Iris pigment epithelial cell (primary cell): ENCODE measurements around the gene FAF1.

Experiments used
- DNase-seq: peaks from one replicate; pipeline ENCODE4 v3.0.0-alpha.2; 2011; ENCODE audit warnings: low read depth

Gene FAF1

GRCh38 chr1:50426702-50427085 is 533.4 kb downstream of the FAF1 start:
- DNase-seq, result no peak

DNA sequence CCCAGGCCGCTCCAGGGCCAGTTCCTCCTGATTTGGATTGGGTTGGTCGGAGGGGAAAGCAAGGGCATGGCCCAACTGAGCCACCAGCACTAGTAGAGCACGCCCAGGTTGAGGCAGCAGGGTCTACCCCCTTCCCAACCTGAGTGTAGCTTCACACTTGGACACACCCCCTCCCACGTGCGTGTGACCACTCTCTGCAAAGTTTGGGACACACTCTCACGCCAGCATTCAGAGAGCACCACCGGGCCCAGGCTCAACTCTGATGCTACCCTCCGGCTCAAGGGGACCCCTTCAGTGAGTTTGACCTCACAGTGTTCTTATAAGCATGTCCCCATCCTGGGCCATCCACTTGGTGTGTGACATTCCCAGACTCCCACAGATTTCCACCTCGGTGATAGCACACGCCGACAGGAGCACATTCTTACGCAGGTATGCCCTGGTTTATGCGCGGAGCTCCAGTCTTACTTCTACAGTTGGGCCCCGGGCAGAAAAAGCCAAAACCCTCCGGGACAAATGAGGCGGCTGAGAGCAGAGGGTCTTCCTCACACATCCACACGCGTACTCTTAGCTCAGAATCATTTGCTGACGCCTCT is 533.9 kb downstream of the FAF1 start:
- DNase-seq, result no peak

DNA sequence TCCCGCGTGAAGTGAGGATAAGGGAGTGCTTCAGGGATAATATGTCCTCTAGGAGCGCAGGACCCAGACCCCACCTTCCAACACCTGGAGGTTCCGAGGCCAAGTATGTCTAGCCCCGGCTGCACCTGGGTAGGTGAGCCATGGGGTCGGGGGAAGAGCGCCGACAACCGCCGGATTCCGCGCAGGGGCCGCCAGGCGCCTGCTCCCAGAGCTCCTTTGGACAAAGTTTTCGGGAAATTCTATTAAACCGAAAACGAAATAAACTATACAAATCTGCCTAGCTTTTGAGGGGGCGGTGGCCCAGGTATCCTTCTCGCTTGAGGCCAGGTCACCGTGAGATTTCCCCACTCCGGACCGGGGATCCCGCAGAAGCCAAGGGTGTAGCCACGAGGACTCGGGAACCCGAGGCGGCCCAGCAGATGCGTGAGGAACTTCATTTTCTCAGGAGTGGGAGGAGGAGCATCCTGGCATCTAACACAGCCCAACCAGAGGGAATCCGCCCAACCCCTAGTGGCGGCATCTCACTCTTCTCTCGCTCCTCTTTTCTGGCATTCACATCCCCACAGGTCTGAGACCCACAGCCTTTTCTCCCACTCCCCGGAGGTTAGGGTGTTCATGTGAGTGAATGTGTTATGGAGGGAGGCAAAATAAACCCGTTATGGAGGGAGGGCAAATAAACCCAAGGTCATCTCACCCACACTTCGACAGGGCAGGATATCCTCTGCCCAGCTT is 534.5 kb downstream of the FAF1 start:
- DNase-seq, result no peak

DNA sequence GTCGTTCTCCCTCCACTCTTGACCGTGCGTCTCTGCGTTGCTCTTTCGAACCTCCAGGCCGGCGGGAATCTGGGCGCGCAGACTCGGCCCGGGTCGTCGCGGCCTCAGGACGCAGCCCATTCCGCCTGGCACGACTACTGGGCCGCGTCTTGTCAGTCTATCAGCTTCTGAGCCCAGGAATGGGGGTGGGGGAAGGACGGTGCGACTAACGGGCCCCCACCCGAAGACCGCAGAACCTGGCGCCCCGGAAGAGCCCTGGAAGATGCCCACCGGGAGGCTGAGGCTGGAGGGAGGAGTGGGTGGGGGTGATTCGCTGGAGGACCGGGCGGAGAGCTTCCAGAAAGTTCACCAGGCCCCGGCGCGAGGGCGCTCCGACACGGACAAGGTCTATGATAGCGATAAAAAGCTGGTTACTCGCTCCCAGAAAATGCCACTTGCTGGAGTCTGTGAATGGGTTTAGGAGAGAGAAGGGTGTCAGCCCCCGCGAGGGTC is 535.1 kb downstream of the FAF1 start:
- no peak for DNase-seq

GRCh38 chr1:50424045-50424883 is 535.8 kb downstream of the FAF1 start:
- no peak for DNase-seq

DNA sequence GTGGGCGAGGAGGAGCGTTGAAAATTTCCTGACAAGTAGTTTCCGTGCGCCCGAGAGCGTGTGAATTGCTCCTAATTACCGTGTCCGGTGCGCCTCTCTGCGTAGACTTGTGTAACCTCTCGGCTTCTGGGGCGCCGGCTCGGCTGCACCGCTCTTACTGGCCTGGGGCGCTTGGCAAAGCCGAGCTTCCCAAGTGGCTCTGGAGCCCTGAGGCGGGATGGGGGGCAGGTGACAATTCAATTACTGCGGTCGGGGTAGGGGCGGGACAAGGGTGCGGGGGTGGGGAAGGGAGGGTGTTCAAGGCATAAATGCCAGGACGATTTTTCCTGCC is 536.4 kb downstream of the FAF1 start:
- no peak for DNase-seq

GRCh38 chr1:50422946-50423669 is 537.0 kb downstream of the FAF1 start, which contains the start of gene DMRTA2:
Gene DMRTA2, minus strand, starts transcription at chr1:50423443. Its CDS starts 1,907 bp downstream, at chr1:50421536.
- DNase-seq, result no peak

DNA sequence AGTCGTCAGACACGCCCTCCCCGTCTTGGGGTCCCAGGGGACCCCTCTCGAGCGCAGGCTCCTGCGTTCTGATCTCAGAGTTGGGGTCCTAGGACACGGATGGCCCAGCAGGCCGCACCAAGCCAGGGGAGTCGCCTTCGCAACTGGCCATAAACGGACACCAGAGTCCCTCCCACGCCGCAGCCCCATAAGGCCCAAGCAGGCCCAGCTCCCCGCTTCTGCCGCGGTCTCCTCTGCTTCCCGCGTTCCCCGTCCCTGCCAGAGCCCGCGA is 537.5 kb downstream of the FAF1 start:
- no peak for DNase-seq

- no peak for DNase-seq
These were observed 538.0 kb downstream of the FAF1 start for GRCh38 chr1:50421768-50422674.

GRCh38 chr1:50421366-50421748 is 538.7 kb downstream of the FAF1 start:
- no peak for DNase-seq

DNA sequence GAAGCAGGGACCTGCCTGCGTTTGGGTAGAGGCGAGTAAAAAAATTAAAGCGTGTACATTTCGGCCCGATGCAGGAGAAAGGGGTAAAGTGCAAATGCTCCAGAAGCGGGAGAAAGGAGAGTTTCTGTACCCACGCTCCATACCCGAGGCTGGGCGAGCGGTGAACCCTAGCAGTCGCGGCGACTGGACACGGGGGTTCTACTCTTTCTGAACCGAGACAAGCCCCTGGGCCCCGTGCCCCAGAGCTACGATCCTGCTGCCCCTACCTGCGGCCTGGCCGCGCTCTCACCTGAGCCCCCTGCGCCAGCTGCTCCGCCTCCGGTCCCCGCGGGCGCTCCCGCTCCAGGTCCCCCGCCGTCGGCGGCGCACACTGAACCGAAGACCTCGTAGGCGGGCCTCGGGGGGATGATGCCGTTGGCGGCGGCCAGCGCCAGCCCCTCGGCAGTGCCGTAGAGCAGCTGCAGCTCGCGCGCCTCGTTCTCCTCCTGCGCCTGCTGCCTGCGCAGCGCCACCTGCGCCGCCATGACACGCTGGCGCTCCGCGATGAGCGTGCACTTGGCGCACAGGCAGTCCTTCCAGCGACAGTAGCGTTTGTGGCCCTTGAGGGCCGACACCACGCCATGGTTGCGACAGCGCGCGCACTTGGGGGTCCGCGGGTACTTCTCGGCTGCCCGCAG is 539.2 kb downstream of the FAF1 start:
- DNase-seq, result no peak

DNA sequence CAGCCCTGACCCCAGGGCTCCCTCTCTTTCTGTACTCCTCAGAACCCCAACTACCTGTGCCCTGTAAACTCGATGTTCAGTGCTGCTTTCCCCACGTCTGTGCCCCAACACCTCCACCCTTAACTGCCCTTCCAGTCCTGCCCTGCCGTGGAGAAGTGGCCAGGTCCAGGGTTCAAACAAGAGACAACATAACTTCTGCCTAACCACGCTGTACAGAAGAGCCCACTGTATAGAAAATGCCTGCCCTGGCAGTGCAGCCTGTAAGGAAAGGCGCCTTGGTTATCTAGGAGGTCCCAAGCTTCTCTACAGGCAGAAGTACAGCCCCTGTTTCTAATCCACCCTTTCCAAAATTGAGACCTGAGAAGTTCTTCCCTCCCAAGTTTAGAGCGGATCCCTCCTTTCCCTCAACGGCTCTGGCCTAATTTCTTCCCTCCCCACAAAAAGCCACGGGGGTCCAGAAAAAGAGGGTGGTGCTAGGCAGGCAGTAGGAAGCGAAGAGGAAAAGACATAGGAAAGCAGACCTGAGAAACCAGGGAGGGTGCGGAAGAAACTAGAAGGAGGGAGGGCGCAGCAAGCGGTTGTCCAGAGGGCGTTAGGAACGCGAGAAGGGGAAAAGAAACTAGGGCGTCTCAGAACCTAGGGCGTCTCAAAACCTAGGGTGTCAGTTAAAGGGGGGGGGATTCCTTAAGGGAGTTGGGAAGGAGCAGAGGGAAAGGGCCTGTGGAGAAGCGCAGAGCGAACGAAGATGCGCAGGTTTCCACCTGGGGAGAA is 540.0 kb downstream of the FAF1 start:
- DNase-seq, result no peak

GRCh38 chr1:50419192-50419906 is 540.7 kb downstream of the FAF1 start:
- no peak for DNase-seq

GRCh38 chr1:50418600-50419109 is 541.4 kb downstream of the FAF1 start:
- DNase-seq, result no peak

- no peak for DNase-seq
These were observed 542.0 kb downstream of the FAF1 start for GRCh38 chr1:50417946-50418599.

GRCh38 chr1:50417507-50417906 is 542.6 kb downstream of the FAF1 start:
- DNase-seq, result no peak

DNA sequence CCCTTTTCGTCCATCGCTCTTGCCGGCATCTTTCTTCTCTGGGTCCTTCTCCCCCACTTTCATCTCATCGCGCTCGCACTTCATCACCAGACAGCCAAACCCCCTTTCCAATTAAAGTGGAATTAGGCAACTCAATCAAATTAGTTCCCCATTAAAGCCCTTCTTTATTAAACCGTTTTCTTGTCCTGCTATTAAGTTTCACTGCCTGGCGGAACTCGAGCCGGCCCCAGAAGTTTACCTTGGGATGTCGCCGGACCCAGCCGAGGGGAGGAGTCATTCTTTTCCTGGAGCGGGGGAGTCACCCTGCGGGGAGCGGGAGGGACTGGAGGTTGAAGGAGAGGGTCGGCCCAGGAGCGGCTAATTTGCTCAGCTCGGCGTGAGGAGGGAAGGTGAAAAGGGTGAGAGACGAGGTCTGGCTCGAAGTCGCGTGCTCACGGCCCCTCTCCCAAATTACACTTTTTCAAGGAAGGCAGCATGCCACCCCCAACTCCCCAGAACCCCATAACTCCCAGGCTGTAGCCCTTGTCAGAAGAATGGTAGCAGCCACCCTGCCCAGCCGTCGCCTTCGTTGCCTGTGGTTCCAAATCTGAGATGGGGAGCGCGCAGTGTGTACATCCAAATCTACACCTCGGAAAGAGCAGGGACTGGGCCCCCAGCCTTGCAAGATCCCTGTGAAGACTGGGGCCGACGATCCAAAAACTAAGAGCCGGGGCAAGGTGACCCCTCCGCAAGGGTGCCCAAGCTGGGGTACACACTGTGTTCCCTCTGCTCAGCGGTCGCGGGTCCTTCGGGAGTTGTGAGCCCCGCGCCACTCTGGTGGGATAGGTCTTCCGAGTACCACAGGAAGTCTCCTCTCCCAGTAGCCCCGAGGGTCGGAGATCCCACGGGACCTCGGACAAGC is 543.3 kb downstream of the FAF1 start:
- no peak for DNase-seq

GRCh38 chr1:50416150-50416527 is 543.9 kb downstream of the FAF1 start:
- DNase-seq, result no peak
